HepG2 (cell line): ENCODE results near the gene SNAPC4. TPM values are rescaled to one million over a fixed set of nuclear protein-coding genes. Genes with fewer than 3 reads are reported as not detected.

Experiments
- AGO1 ChIP-seq: fragments of 200-400 bp; formaldehyde crosslinking; IDR thresholded peaks from 2 replicates; pipeline ENCODE4 v1.6.1; 2017; ENCODE audit warnings: mild to moderate bottlenecking, low read depth, low read length, moderate library complexity; ENCODE audit not compliant: poor library complexity, severe bottlenecking
- AGO2 ChIP-seq: fragments of 200-400 bp; formaldehyde crosslinking; optimal IDR thresholded peaks from 2 replicates; pipeline ENCODE3; 2017; ENCODE audit warnings: mild to moderate bottlenecking, low read depth, low read length, moderate library complexity
- NR2F2 ChIP-seq: IDR thresholded peaks from 2 replicates; pipeline ENCODE4 v1.6.1; 2012; ENCODE audit warnings: low read depth, inconsistent platforms, borderline replicate concordance
- POLR2G ChIP-seq: fragments of 200-400 bp; formaldehyde crosslinking; IDR thresholded peaks from 2 replicates; pipeline ENCODE4 v1.6.1; 2018; ENCODE audit warnings: mild to moderate bottlenecking, low read depth, low read length, moderate library complexity
- SSRP1 ChIP-seq: IDR thresholded peaks from 2 replicates; pipeline ENCODE4 v1.6.1; 2016; ENCODE audit warnings: control low read depth
- ZNF562 ChIP-seq: sonication (generic); formaldehyde crosslinking; IDR thresholded peaks from 2 replicates; pipeline ENCODE4 v1.8.0; 2022; ENCODE audit warnings: missing genetic modification reagents, borderline replicate concordance
- polyA plus RNA-seq, 8 experiments: library from polyadenylated mRNA; depleted of rRNA in 3 of 8; stranded (reverse) in 7 of 8; unstranded in 1 of 8; fragments of >200 nt; fragmentation: Illumina TruSeq in 4 of 8; extraction: Trizol in 4 of 8; gene quantifications; 2 replicates each; pipeline versions ENCODE4 v1.2.1 to v1.2.3, GENCODE V29; 2011 to 2016; ENCODE audit warnings: low read depth in 4 of 8, missing spikeins in 1 of 8, mixed read lengths in 1 of 8; ENCODE audit not compliant: insufficient read depth in 1 of 8
- total RNA-seq, 5 experiments: library from RNA; depleted of rRNA; stranded (reverse); fragments of >200 nt; fragmentation: Illumina TruSeq; extraction: Trizol; gene quantifications; 2 replicates each; pipeline ENCODE4 v1.2.3, GENCODE V29; 2016; ENCODE audit warnings: low read depth in 1 of 5
- TF ChIP-seq, protein P1 (sequence below): sonication (generic); formaldehyde crosslinking; IDR thresholded peaks from 2 replicates; pipeline ENCODE4 v1.5.0; 2020; ENCODE audit warnings: missing genetic modification reagents
- TF ChIP-seq, protein P2 (sequence below): sonication (generic); formaldehyde crosslinking; IDR thresholded peaks from 2 replicates; pipeline ENCODE4 v1.5.0; 2020; ENCODE audit warnings: missing genetic modification reagents, mild to moderate bottlenecking, borderline replicate concordance
- TF ChIP-seq, protein P3 (sequence below): sonication (generic); formaldehyde crosslinking; IDR thresholded peaks from 2 replicates; pipeline ENCODE4 v1.8.0; 2022; ENCODE audit warnings: mild to moderate bottlenecking, missing genetic modification reagents; ENCODE audit not compliant: insufficient replicate concordance
- TF ChIP-seq, protein P4 (sequence below): IDR thresholded peaks from 2 replicates; pipeline ENCODE4 v1.6.1; 2018; ENCODE audit warnings: missing genetic modification reagents, mild to moderate bottlenecking, missing compliant biosample characterization
- TF ChIP-seq, protein P5 (sequence below): sonication (generic); formaldehyde crosslinking; IDR thresholded peaks from 2 replicates; pipeline ENCODE4 v1.5.1; 2020; ENCODE audit warnings: mild to moderate bottlenecking, missing genetic modification reagents, borderline replicate concordance
- TF ChIP-seq, protein P6 (sequence below): sonication (generic); formaldehyde crosslinking; IDR thresholded peaks from 2 replicates; pipeline ENCODE4 v1.4.0; 2020; ENCODE audit warnings: missing genetic modification reagents, borderline replicate concordance
- TF ChIP-seq, protein P7 (sequence below): sonication (generic); formaldehyde crosslinking; IDR thresholded peaks from 2 replicates; pipeline ENCODE4 v1.5.0; 2020; ENCODE audit warnings: missing genetic modification reagents

The SNAPC4 gene
- total and polyA plus RNA-seq, 2 of the 13 experiments (the other 11 are each of a cell fraction or from before 2014, with no cell fraction given), result 2.0 to 6.0 TPM

DNA sequence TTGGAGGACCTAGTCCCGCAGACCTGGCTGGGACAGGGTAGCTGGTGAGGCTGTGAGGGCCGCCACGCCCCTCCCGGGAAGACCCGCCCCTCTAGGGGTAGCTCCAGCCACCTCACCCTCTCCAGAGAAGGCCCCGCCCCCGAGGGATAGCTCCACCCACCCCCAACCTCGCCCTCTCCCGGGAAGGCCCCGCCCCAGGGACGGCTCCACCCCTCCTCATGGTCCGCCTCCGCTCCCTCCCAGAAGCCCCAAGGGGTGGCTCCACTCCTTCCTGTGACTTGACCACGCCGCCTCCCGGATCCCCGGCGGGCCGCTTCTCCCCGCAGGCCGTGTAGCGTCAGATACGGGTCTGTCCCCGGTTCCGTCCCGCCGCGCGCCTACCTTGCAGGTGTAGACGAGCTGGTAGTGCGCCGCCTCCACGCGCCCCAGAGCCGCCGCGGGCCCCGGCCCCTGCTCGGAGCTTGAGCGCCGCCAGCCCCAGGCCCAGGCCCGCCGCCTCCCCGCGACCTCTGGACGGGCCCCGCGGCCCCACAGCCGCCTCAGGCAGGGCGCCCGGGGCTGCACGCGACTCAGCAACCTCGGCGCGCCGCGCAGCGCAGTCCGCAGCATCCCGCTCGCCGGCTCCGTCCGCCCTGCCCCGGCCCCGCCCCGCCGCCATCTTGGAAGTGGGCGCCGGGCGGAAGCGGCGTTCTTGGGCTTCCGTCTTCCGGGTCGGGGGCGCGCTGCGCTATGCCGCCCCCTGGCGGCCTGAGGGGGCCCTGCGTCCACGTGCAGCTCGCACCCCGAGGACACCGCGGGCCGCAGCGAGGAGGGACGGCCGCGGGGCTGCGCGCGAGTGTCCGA, 36.6 kb downstream of the SNAPC4 start, which contains the start of gene DNLZ (continued):
- TF ChIP-seq, protein P1, sequence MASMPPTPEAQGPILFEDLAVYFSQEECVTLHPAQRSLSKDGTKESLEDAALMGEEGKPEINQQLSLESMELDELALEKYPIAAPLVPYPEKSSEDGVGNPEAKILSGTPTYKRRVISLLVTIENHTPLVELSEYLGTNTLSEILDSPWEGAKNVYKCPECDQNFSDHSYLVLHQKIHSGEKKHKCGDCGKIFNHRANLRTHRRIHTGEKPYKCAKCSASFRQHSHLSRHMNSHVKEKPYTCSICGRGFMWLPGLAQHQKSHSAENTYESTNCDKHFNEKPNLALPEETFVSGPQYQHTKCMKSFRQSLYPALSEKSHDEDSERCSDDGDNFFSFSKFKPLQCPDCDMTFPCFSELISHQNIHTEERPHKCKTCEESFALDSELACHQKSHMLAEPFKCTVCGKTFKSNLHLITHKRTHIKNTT, result no peak
- TF ChIP-seq NR2F2 (no peak), ZNF562 (CRISPR knock-in tag) (peak; percentile 77; the same call in 1 of the 2 replicates), POLR2G (peak; percentile 81), SSRP1 (CRISPR knock-in tag) (no peak), AGO2 (peak; percentile 97), AGO1 (peak; percentile 93)
- TF ChIP-seq, protein P2, sequence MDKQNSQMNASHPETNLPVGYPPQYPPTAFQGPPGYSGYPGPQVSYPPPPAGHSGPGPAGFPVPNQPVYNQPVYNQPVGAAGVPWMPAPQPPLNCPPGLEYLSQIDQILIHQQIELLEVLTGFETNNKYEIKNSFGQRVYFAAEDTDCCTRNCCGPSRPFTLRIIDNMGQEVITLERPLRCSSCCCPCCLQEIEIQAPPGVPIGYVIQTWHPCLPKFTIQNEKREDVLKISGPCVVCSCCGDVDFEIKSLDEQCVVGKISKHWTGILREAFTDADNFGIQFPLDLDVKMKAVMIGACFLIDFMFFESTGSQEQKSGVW (CRISPR knock-in tag), result no peak
- TF ChIP-seq, protein P3, sequence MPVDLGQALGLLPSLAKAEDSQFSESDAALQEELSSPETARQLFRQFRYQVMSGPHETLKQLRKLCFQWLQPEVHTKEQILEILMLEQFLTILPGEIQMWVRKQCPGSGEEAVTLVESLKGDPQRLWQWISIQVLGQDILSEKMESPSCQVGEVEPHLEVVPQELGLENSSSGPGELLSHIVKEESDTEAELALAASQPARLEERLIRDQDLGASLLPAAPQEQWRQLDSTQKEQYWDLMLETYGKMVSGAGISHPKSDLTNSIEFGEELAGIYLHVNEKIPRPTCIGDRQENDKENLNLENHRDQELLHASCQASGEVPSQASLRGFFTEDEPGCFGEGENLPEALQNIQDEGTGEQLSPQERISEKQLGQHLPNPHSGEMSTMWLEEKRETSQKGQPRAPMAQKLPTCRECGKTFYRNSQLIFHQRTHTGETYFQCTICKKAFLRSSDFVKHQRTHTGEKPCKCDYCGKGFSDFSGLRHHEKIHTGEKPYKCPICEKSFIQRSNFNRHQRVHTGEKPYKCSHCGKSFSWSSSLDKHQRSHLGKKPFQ (CRISPR knock-in tag), result peak; percentile 68
- TF ChIP-seq, protein P4, sequence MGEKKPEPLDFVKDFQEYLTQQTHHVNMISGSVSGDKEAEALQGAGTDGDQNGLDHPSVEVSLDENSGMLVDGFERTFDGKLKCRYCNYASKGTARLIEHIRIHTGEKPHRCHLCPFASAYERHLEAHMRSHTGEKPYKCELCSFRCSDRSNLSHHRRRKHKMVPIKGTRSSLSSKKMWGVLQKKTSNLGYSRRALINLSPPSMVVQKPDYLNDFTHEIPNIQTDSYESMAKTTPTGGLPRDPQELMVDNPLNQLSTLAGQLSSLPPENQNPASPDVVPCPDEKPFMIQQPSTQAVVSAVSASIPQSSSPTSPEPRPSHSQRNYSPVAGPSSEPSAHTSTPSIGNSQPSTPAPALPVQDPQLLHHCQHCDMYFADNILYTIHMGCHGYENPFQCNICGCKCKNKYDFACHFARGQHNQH (CRISPR knock-in tag), result peak; percentile 63; the same call in 1 of the 2 replicates
- TF ChIP-seq, protein P5, sequence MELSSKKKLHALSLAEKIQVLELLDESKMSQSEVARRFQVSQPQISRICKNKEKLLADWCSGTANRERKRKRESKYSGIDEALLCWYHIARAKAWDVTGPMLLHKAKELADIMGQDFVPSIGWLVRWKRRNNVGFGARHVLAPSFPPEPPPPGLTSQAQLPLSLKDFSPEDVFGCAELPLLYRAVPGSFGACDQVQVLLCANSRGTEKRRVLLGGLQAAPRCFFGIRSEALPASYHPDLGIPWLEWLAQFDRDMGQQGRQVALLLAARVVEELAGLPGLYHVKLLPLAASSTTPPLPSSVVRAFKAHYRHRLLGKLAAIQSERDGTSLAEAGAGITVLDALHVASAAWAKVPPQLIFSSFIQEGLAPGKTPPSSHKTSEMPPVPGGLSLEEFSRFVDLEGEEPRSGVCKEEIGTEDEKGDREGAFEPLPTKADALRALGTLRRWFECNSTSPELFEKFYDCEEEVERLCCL (CRISPR knock-in tag), result no peak
- TF ChIP-seq, protein P6, sequence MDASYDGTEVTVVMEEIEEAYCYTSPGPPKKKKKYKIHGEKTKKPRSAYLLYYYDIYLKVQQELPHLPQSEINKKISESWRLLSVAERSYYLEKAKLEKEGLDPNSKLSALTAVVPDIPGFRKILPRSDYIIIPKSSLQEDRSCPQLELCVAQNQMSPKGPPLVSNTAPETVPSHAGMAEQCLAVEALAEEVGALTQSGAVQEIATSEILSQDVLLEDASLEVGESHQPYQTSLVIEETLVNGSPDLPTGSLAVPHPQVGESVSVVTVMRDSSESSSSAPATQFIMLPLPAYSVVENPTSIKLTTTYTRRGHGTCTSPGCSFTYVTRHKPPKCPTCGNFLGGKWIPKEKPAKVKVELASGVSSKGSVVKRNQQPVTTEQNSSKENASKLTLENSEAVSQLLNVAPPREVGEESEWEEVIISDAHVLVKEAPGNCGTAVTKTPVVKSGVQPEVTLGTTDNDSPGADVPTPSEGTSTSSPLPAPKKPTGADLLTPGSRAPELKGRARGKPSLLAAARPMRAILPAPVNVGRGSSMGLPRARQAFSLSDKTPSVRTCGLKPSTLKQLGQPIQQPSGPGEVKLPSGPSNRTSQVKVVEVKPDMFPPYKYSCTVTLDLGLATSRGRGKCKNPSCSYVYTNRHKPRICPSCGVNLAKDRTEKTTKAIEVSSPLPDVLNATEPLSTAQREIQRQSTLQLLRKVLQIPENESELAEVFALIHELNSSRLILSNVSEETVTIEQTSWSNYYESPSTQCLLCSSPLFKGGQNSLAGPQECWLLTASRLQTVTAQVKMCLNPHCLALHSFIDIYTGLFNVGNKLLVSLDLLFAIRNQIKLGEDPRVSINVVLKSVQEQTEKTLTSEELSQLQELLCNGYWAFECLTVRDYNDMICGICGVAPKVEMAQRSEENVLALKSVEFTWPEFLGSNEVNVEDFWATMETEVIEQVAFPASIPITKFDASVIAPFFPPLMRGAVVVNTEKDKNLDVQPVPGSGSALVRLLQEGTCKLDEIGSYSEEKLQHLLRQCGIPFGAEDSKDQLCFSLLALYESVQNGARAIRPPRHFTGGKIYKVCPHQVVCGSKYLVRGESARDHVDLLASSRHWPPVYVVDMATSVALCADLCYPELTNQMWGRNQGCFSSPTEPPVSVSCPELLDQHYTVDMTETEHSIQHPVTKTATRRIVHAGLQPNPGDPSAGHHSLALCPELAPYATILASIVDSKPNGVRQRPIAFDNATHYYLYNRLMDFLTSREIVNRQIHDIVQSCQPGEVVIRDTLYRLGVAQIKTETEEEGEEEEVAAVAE, result peak; percentile 5; the same call in 1 of the 2 replicates
- TF ChIP-seq, protein P7, sequence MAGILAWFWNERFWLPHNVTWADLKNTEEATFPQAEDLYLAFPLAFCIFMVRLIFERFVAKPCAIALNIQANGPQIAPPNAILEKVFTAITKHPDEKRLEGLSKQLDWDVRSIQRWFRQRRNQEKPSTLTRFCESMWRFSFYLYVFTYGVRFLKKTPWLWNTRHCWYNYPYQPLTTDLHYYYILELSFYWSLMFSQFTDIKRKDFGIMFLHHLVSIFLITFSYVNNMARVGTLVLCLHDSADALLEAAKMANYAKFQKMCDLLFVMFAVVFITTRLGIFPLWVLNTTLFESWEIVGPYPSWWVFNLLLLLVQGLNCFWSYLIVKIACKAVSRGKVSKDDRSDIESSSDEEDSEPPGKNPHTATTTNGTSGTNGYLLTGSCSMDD, result peak; percentile 61; the same call in 1 of the 2 replicates
